ENCODE data around the gene ADCY7.

The ADCY7 gene

GRCh38 chr16:50284131-50284911, 18.0 kb downstream of the ADCY7 start:
- no peak for DNase-seq

DNA sequence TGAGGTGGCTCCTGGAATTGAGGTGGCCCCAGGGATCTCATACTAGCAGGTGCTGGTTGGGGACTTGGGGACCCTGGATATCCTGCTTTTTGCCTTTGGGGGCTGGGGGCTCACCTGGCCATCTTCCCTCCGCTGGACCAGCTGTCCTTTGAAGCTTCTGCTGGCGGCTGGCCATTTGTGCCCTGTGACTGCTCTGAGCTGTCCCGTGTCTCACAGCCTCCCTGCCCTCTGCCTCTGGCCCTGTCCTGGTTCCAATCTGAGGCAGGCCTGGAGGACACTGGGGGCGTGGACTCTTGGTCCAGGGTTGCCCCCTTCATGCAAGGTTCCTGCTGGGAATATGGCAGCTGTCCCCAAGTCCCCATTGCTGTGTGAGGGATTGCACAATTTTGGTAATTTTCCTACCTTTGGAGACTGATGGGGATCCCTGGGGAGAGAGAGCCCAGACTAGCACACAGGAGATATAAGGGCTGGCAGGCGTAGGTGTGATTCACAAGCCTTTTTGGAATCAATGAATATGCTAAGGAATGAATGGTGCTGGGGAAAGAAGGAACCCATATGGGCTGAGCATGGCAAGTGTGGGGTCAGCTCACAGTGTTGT, 19.2 kb downstream of the ADCY7 start:
- no peak for DNase-seq

DNA sequence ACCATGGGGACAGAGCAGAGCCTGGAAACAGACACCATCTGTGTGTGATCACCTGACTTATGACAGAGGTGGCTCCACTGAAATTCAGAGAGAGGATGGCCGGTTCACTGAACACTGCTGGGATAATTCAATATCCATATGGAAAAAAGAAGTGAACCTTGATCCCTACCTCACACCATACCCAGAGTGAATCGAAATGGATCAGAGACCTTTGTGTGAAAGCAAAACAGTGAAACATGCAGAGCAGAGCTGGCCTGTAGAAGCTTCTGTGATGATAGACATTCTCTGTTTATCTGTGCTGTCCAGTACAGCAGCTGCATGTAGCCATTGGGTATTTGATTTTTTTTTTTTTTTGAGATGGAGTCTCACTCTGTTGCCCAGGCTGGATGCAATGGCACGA, 20.3 kb downstream of the ADCY7 start:
- DNase-seq: no peak

DNA sequence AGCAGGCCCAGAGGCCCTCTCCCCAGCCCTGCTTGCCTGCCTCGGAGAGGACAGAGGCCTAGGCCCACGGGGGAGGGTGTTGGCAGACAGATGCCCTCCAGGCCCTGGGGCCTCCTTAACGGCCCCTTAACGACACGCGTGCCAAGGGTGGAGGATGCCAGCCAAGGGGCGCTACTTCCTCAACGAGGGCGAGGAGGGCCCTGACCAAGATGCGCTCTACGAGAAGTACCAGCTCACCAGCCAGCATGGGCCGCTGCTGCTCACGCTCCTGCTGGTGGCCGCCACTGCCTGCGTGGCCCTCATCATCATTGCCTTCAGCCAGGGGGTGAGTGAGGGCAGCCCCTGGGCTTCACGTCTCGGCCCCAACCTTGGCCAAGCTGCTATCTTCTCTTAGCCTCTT, 21.7 kb downstream of the ADCY7 start:
- no peak for DNase-seq

GRCh38 chr16:50288920-50289319, 22.6 kb downstream of the ADCY7 start:
- DNase-seq: no peak

DNA sequence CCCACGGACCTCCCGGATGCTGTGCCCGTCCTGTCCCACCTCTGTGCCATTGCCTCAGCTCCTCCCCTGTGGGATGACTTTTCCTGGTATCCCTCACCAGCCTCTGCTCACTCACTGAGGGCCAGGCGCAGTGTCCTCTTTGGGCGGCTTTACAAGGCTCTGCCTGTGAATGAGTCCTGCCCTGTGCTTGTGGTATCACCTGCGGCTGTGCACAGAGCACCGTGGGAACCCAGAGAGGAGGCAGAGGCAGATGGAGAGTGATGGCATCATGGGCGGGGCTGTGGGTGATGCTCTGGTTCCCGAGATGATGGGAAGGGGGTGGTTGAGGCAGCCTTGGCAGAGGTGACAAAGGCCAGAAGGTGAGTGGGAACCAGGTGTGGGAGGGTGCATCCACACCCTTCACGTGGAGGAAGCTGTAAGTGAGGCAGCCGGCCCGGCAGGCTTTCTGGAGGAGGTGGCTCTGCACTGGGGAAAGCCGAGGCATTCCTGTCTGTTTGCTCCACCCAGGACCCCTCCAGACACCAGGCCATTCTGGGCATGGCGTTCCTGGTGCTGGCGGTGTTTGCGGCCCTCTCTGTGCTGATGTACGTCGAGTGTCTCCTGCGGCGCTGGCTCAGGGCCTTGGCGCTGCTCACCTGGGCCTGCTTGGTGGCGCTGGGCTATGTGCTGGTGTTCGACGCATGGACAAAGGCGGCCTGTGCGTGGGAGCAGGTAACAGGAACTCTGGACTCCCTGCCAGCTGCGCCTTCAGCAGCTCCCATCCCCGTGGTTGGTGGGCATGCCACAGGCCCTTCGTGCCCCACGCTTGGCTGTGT, 23.8 kb downstream of the ADCY7 start:
- DNase-seq: no peak

GRCh38 chr16:50290856-50291255, 24.5 kb downstream of the ADCY7 start:
- no peak for DNase-seq

DNA sequence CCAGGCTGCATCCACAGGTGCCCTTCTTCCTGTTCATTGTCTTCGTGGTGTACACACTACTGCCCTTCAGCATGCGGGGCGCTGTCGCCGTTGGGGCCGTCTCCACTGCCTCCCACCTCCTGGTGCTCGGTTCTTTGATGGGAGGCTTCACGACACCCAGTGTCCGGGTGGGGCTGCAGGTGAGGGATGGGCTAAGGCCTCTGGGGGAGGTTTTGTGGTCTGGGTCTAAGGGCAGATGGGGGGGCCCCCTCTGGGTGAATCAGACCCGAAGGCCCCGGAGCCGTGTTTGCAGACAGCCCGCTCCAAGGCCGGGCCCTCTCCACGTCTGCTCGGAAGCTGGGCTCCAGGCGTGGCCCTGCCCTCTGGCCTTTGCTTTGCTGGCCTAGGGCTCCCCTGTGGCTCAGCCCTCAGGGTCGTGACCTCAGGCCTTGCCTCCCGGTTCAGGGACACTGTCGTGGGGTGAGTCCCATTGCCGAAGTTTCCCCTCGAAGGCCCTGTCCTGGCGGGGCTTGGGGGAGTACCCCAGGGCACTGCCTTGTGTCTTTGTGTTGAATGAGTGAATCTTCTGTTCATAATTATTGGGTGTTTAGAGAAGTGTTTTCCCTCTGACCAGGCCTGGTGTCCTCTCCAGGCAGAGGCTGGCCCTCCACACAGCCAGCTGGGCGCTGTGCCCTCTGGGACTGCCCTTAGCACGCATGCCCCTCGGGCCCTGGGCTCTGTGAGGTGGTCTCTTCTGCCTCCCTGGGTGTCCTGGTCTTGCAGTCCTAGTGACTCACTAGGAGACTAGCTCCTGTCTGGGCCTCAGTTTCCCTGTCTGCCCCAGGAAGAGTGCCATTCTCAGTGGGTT, 25.6 kb downstream of the ADCY7 start:
- DNase-seq: no peak

GRCh38 chr16:50292566-50292948, 26.2 kb downstream of the ADCY7 start:
- no peak for DNase-seq

- no peak for DNase-seq
Observed at GRCh38 chr16:50293041-50293783, 26.9 kb downstream of the ADCY7 start.

GRCh38 chr16:50293994-50294855, 27.9 kb downstream of the ADCY7 start:
- no peak for DNase-seq

DNA sequence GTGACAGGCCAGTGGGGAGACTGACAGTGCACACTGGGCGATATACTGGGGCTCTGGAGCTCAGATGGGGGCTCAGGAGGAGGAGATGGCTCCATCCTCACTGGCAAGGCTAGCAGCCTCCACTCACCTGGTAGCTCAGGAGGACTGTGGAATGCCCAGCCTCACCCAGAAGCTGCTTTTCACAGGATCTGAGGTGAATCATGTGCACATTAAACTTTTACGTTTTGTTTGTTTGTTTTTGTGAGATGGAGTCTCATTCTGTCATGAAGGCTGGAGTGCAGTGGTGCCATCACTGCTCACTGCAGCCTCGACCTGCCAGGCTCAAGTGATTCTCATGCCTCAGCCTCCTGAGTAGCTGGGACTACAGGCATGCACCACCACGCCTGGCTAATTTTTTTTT, 28.6 kb downstream of the ADCY7 start:
- no peak for DNase-seq

GRCh38 chr16:50295541-50296132, 29.3 kb downstream of the ADCY7 start:
- DNase-seq: no peak

GRCh38 chr16:50296807-50297206, 30.5 kb downstream of the ADCY7 start:
- no peak for DNase-seq

- DNase-seq: no peak
Observed at GRCh38 chr16:50297301-50298074, 31.1 kb downstream of the ADCY7 start.

- DNase-seq: no peak
Observed at GRCh38 chr16:50298075-50298460, 31.7 kb downstream of the ADCY7 start.

DNA sequence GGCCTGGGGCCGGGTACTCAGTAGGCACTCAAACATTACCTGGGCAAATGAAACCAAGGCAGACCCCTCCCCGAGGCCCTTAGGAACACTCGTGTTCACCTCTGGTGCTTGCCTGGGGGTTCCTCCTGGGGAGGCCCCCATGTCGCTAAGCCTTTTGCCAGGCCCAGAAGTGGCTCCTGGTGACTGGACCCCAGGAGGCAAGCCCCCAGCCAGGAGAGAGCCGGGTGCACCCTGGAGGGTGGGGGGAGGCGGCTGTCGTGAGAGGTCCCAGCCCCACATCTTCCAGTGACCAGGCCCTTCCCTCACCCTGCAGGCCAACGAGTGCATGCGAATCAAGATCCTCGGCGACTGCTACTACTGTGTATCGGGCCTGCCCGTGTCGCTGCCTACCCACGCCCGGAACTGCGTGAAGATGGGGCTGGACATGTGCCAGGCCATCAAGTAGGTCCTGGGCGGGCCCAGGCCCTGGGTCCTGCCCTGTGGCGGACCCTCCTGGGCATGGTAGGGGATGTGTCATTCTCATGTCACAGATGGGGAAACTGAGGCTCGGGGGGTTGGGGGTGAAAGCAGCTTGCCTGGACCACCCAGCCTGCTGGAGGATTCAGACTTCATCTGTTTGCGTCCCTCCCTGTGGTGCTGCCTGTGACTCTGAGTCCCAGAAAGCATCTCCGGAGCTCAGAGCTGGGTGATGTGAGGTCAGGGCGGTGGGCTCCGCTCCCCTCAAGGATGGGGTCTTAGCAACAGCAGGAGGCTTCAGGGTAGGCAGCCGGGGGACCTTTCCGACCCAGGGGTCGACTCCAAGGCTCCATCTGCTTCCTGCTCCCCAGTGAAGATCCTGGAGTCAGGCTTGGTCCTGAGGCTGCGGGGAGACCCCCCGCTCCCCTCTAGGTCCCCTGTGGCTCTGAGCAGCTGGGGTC, 32.5 kb downstream of the ADCY7 start:
- DNase-seq: no peak

- DNase-seq: no peak
Observed at GRCh38 chr16:50299508-50300105, 33.3 kb downstream of the ADCY7 start.

Data from CD4-positive, alpha-beta T cell treated with Interleukin-4 for 4 hours (primary cell).